NCI-H510A (cell line): ENCODE measurements around the gene CLPSL2.

Experiments
- DNase-seq: peaks from one replicate; lab custom pipeline; 2025; lab: John Stamatoyannopoulos, UW

The CLPSL2 gene

DNA sequence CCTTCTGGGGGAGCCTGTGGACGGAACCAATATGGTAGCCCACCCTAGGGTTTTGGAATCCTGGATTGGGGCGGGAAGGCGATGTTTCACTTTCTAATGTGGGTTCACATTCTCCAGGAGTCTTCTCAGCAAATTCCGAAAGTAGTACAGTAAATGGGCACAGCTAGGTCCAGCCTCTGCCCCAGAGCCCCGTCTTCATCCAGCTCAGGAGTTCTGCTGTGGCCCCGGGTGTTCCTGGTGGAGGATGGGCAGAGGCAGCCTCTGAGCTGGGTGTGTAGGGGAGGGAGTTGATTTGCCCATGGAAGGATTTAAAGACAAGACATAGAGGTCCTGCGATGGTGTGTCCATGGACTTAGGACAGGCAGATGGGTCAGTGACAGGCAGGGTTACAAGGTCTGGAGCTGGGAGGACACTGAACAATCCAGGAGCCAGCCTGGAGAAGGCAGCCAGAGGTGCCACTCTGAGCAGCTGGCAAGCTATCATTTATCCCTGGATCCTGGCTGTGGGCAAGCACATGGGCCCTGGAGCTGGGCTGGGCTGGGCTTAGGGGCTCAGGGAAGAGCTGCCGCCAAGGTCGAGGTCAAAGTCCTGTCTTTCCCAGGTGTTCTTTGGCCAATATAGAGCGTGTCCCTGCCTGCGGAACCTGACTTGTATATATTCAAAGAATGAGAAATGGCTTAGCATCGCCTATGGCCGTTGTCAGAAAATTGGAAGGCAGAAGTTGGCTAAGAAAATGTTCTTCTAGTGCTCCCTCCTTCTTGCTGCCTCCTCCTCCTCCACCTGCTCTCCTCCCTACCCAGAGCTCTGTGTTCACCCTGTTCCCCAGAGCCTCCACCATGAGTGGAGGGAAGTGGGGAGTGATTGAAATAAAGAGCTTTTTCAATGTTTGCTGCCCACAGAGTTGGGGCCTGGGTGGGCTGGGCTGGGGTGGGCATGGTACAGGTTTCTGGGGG lies 11.1 kb downstream of the CLPSL2 start:
- no peak for DNase-seq

DNA sequence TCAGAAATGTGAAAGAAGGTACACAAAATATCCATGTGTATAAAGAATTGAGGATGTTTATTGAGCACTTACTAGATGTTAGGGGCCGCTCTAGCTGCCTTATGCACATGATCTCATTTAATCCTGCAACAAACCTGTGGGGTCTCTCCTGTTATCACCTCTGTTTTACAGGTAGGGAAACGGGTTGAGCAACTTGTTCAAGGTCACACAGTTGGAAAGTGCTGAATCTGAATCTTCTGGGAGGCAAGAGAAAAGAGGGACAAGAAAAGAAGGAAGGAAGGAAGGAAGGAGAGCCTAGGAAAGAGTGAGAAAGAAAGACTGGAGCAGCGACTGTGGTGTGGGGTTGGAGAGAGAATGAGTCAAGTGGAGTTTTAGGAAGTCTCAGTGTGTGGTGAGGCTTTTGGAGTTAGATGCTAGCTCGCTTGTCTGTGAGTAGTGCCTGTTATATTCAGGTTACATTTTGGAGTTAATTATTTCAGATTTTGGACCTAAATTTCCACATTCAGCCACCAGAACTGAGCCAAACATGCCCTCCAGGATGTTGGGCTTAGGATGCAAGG lies 12.1 kb downstream of the CLPSL2 start:
- no peak for DNase-seq

- DNase-seq = no peak
Observed at GRCh38 chr6:35790683-35791082, 14.3 kb downstream of the CLPSL2 start.

- DNase-seq = no peak
Observed at GRCh38 chr6:35794536-35795452, 18.4 kb downstream of the CLPSL2 start.

DNA sequence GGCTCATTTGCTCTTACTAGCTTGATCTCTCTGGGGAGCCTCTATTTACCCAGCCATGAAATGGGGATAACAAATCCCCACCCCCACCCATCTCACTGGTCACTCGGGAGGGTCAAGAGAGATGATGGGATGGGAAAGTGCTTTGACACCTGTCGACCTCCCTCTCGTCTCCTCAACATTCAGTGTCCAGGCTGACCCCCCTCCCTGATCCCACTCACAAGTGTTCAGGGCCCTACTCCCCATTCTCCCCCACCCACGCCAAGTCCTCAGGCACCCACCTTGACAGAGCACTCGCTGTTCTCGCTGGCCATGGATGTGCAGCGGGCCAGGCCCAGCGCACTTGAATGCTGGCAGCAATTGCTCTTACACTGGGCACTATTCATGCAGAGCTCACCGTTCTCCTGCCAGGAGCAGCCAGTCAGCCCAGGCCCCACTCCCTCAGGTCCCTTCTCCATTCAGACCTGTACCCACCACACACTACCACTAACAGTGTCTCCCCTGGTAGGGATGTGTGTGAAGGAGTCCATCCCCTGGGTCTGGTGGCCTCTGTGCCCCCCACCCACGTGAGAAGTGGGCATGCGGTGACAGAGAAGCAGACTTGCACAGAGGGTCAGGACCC lies 19.2 kb downstream of the CLPSL2 start:
- DNase-seq = no peak

DNA sequence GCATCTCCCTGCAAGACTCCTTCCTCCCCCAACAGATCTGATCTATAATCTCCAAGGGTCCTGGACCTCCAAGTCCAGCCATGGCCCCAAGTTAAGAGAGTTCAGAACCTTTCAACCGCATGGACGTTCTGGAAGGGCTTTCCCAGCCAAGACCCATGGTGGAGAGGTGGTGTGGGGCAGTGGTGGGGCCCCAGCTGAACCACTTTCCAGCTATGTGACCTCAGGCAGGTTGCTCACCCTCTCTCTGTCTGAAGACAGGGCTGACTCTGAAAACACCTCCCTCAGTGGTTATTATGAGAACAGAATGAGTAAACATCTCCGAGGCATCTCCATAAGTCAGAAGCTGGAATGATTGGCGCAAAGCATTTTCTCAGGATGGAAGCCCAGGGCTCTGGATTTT lies 19.8 kb downstream of the CLPSL2 start:
- DNase-seq = no peak

GRCh38 chr6:35797837-35798526 lies 21.6 kb downstream of the CLPSL2 start:
- no peak for DNase-seq

GRCh38 chr6:35798706-35799105 lies 22.3 kb downstream of the CLPSL2 start:
- no peak for DNase-seq

DNA sequence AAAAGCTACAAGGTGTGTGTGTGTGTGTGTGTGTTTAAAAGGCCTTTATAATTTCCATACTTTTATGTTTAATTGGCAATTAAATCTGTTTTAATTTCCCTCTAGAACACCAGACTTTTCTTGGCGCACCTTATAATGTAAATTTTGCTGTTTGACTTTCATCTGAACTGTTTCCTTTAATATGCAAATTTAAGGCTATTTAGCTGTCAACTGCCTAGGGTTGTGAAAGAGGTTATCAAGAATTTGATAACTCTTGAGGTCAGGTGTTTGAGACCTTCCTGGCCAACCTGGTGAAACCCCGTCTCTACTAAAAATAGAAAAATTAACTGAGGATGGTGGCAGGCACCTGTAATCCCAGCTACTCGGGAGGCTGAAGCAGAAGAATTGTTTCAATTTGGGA lies 24.8 kb downstream of the CLPSL2 start:
- no peak for DNase-seq

DNA sequence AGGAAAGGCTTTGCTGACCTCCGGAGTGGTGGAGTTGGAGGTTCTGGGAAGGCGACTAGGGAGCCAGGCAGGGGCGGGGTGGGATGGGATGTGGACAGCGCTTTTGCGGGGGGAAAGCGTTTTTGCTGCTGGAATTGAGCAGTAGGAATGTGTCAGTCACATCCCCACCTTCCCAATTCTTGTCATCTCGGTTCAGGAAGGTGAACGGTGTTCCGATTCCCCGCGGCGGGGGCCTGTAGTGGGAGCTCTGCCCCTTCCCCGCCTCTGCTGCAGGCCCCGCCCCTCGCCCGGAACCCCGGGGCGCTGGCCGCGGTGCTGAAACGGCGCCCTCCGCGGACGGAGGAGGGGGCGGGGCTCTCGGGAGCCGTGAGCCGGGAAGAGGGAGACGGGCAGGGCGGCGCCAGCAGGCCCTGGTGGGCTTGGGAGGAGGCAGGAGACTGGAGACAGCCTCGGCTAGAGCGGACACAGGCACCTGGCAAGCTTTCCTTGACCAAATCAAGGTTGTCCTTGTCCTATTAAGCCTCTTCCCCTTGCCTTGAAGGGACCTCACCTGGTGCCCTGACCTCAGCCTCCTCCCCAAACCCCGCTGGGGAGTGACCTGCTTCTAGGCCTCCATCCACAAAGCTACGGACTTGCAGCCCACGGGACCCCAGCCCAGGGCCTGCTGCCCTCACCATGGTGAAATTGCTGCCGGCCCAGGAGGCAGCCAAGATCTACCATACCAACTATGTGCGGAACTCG lies 28.8 kb downstream of the CLPSL2 start, which contains the start of gene LHFPL5:
TSS of gene LHFPL5 (plus strand) at position 357 of the 741 bp plus-strand sequence. CDS start at position 676, 319 bp downstream.
- DNase-seq = peak; percentile 79

DNA sequence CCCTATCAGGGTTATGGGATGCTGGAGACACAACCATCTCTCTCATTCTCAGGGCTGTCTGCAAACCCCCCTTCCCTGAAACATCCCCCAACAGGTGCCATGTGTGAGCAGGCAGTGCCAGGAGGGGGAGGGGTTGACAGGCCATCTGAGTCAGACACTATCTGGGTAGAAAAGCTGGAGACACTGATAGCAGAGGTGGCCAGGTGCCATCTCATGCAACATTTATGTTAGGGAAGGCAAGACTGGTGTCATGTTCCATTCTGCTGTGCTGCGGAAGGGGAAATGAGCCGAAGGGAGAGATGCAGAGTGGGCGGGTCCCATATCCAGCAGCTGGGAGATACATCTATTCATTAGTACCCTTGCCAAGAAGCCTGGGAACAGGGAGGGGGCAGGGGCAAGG lies 32.3 kb downstream of the CLPSL2 start:
- peak; percentile 96 for DNase-seq

DNA sequence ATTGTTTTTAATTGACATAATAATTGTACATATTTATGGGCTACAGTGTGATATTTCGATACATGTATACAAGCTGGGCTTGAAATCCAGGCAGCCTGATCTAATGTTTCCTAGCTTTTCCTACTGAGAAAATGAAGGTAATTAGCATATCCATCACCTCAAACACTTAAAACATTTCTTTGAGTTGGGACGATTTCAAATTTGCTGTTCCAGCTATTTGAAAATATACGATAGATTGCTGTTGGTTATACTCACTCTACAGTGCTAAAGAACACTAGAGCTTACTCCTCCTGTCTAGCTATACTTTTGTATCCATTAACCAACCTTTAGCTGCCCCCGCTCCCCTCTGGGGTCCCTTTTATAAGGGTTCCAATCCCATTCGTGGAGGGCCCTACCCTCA lies 33.4 kb downstream of the CLPSL2 start:
- no peak for DNase-seq

DNA sequence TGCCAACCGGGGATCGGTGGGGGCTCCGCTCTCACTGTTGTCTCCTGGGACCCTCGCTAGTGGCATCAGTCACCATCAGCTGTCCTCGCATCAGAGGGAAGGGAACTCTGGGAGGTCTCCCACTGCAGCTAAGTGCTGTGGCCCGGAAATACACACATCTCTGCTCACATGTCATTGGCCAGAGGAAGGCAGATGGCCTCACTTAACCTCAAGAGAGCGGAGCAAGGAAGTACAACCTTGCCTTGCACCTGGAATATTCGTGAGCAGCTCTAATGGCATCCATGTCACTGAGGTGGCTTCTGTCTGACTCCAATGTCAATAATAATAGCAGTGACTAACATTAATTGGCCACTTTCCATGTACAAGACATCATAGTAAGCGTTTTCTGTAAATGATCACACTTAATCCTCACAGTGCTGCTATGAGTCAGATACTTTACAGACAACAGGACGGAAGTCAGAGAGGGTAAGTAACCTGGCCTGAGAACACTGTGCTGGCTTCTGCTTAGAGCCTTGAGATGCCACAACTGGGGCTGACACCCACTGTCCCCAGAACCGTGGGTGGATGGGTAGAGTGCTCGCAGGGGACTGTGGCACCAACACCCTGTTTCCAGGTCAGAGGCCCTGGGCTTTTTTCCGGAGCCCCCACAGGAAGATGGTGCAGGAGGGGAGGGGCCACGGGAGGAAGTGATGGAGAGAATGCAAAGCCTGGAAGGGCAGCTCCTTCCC lies 34.7 kb downstream of the CLPSL2 start:
- DNase-seq = peak; percentile 47

DNA sequence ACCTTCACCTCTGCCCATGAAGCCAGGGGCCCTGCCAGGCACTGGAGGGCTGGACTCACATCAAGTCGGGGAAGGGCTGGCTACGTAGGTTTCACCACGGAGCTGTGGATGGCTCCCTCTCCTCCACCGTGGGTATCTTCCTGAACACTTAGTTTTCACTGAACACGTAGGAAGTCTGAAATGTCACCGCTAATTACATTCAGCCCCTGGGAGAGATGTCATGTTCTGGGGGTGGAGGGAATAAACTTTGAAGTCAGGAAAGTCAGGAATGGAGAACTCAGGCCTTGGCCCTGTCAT lies 35.2 kb downstream of the CLPSL2 start:
- DNase-seq = no peak

DNA sequence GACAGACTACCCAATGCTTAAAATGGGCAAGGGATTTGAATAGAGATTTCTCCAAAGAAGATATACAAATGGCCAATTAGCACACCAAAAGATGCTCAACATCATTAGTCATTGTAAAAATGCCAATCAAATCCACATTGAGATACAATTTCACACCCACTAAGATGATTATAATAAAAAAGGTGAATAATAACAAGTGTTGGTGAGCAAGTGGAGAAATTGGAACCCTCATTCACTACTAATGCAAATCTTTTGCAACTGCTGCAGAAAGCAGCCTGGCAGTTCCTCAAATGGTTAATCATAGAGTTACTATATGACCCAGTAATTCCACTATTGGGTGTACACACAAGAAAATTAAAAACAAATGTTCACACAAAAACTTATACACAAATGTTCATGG lies 41.1 kb downstream of the CLPSL2 start:
- no peak for DNase-seq

DNA sequence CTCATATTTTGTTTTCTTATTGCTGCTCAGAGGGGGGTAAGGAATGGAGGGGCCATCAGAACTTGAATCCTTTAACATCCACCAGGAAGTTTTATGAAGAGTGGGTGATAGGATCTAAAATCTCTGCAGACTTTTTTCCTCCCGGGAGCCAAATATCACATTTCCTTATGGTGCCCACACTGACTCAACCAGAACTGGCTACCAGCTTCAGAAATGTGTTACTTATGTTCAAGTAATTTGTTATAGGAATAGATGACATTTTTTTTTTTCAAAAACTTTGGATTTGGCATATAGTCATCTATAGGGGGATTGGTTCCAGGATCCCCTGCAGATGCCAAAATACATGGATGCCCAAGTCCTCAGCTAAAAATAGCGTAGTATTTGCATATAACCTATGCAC lies 47.2 kb downstream of the CLPSL2 start:
- no peak for DNase-seq

DNA sequence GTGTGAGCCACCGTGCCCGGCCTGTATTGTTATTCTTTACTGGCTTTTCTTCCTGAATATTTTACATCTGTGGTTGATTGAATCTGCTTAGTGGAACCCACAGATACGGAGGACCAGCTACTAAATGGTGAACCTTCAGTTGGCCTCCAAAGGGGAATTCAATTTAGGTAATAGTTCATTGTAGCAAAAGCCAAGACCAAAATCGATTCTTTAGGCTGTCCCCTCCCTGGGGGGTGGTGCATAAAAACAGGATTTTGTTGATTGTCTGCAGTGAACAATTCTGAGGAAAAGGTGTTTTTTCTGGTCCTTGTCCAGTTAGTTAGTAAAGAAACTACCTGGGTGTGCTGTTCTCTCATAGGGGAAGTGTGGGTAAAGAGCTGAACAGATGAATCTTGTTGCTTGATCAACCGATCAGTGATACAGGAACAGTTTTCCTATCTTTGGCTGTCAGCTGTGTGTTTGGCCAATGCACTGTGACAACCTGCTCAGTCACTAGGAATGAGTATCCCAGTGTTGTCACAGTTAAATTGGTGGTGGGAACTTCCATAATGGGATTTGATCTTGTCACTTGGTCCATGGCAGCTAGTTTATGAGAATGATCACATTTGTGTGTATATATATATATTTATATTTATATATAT lies 48.3 kb downstream of the CLPSL2 start:
- no peak for DNase-seq
